GM18870 (cell line): ENCODE measurements around the gene CRAMP1.
"Not testable (repeated sequence)": the region's sequence is repeated elsewhere in the genome, so short reads cannot be mapped to it uniquely, and the experiment has no call there.

Experiments used
- ATAC-seq: cut with Tn5 transposase; IDR thresholded peaks from one replicate; pipeline ENCODE4 v1.9.1; 2021; ENCODE audit warnings: moderate library complexity; ENCODE audit not compliant: unreplicated experiment

Gene CRAMP1

GRCh38 chr16:1708083-1708767 is 96.1 kb downstream of the CRAMP1 start:
- no peak for ATAC-seq

DNA sequence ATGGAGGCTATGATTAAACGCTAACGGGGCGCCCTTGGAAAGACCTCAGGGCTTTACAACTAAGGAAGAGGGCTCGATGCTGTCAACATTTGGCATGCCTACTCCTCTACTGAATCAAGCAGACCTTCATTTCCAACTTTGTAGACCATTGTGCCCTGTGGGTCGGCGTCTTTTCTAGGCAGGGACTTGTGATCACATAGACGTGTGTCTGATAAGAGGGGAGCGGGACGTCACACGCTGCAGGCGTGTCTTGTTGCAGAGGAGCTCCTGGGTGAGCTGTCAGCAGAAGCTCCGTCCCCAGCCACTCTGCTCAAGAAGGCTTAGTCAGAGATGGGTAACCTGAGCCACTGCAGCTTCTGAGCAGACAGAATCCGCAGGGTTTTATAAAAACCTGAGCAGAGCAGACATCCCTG is 96.6 kb downstream of the CRAMP1 start:
- ATAC-seq: no peak

- no peak for ATAC-seq
Measured at GRCh38 chr16:1709356-1709755, 97.2 kb downstream of the CRAMP1 start.

DNA sequence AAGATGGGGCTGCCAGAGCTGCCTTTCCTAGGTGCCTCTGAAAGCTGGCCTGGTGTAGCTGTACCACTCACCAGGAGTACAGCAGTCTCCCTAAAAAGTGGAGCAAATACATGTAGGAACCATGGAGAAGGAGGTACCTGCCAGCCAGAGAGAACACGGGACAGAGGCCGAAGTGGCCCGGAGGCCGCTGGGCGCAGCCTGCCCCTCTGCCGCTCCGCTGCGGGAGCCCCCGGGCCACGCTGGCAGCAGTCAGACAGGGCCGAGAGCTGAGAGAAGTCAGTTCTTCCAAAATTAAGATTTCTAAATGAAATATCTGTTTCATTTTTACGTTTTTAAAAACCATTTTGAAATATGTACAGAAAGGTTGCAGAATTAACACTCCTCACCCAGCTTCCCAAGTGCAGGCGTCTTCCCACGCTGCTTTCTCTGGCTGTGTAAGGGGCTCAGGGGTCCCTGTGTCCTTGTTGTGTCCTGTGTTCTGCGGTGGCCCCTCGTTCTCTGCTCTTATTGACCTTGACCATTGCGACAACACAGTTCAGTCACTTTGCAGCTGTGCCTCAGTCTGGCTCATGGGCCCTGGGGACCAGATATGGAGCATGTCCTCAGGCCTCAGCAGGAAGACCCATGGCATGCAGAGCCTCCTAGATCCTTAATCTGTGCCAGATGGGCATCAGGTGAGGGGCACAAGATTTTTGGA is 98.8 kb downstream of the CRAMP1 start:
- no peak for ATAC-seq

DNA sequence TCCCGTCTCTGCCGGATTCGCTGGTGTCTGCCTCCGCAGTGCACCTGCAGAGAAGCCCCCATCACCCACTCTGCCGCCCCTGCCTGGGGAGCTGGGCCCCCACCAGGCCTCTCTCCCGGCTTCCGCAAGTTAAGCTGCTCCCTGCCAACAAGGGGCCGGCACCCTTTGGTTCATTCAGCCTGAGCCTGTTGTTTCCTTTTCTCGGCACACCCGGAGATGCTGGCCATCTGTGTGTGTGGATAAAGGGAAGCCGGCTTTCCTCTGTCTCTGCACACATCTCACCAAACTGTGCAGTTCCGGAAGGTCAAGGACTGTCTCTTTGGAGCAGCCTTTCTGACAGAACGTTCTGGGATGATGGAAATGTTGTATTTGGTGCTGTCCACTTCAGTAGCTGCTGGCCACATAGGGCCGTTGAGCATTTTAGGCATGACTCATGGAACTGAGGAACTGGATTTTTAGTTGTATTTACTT is 100.7 kb downstream of the CRAMP1 start:
- no peak for ATAC-seq

DNA sequence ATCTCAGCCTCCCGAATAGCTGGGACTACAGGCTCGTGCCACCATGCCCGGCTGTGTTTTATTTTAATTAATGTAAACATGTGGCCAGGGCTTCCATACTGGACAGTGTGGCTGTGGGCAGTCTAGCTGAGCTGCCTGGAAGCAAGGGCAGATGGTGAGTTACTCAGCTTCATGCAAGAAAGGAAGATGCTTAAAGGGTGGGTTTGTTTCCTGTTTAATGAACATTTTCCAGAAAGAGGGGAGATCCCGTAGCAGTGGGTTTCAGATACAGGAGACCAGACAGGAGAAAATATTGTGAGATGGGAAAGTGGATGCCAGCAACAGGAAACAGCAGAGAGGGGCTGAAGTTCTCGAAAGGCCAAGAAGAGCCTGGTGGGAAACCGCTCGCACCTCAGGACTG is 101.2 kb downstream of the CRAMP1 start:
- ATAC-seq: no peak

DNA sequence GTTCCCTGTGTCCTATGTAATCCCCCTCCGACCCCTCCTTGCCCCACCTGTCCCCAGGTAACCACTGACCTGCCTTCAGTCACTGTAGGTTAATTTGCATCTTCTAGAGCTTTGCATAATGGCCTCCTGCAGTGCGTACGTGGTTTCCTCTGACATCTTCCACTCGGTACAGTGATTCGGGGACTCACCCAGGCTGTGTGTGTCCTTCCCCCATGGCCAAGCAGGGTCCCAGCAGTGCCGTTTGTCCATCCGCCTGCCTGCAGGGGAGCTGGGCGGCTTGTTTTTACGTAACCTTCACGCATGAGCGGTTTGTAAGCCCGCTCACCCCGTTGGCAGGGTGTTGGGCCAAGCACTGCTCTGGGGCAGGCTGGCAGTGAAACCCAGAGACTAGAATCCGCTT is 101.8 kb downstream of the CRAMP1 start:
- no peak for ATAC-seq

- no peak for ATAC-seq
Measured at GRCh38 chr16:1715220-1715619, 103.1 kb downstream of the CRAMP1 start.

DNA sequence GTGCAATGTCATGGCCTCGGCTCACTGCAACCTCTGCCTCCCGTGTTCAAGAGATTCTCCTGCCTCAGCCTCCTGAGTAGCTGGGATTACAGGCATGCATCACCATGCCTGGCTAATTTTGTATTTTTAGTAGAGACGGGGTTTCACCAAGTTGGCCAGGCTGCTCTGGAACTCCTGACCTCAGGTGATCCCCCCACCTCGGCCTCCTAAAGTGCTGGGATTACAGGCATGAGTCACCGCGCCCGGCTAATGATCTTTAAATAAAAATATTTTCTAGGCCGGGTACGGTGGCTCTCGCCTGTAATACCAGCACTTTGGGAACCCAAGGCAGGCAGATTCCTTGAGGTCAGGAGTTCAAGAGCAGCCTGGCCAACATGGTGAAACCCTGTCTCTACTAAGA is 106.1 kb downstream of the CRAMP1 start:
- not testable (repeated sequence) for ATAC-seq

- not testable (repeated sequence) for ATAC-seq
Measured at GRCh38 chr16:1719559-1720229, 107.5 kb downstream of the CRAMP1 start.

GRCh38 chr16:1721372-1721771 is 109.2 kb downstream of the CRAMP1 start:
- ATAC-seq: no peak

DNA sequence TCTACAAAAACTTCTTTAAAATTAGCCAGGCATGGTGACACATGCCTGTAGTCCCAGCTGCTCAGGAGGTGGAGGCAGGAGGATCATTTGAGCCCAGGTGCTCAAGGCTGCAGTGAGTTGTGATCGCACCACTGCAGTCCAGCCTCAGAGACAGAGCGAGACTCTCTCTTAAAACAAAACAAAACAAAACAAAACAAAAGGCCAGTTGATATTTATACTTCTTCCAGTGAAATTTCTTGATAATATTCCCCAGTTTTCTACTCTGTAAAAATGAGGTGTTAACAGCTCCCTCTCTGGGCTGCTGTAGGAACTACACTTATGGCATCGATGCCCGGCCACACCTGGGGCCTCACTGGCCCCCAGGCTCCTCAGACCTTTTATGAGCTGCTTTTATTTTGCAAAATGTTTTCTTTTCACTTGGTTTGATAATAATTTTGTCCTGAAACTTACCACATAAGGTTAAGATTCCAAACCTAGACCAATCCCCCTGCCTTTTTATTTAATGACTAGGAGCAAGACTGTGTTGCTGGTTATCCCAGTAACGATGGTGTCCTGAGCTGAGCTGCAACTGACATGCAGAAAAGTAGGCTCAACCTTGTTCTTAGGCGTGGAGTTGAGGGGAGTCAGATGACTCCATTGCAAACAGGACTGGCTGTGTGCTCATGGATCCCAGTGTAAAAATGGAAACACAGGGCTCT is 111.4 kb downstream of the CRAMP1 start:
- no peak for ATAC-seq

- ATAC-seq: no peak
Measured at GRCh38 chr16:1724491-1724890, 112.3 kb downstream of the CRAMP1 start.

DNA sequence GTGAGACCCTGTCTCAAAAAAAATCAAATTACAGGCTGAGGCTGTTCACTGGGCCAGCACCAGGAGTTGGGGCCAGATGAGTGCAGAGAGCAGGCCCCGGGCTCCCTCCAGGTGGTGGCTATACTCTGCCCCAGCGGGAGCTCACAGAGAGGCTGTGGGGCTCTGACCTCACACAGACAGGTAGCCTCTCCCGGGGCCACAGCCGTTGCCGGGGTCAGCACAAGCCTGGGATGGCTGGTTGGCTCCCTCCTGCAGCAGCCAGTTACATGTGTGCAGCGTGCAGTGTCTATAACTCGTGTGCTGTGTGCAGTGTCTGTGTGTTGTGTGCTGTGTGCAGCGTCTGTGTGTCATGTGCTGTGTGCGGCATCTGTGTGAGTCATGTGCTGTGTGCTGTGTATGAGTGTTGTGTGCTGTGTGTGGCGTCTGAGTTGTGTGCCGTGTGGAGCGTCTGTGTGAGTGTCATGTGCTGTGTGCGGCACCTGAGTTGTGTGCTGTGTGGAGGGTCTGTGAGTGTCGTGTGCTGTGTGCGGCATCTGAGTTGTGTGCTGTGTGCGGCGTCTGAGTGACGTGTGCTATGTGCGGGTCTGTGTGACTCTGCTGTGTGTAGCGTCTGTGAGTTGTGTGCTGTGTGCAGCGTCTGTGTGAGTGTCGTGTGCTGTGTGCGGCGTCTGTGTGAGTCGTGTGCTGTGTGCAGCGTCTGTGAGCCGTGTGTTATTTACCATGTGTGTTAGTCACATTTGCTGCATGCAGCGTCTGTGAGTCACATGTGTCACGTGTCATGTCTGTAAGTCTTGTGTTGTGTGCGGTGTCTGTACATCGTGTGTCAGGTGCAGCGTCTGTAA is 114.7 kb downstream of the CRAMP1 start:
- no peak for ATAC-seq
